ENCODE measurements around the gene RAPGEF2.

DNA sequence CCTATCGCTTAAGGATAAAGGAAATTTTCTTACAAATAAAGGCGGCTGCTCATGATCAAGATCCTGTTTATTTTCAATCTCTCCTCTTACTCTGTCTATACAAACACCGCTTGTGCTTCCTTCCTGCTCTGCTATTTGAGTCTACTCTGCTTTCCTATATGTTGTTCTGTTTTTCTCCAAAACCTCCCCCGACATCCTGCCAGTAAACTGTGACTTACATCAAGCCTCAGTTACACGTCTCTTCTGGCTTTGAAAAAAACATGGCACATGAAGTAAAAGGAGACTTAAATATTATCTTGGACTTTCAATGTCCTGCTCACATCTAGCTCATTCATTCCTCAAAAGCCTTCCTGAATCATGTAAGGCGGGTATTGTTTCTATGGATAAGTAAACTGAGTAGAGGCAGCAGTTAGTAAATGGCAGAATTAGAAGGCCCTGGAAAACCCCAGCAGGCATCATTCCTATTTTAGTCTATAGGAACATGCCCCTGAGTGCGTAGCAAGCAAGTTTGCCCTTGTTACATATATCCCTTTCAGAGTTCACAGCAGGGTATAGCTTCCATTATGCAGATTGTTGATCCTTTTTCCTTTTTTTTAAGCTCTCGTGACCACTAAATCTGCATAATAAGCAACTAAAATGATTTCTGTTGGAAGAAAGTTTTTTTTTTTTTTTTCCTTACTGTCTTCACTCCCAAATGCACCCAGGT is 280.1 kb downstream of the RAPGEF2 start:
- TF ChIP-seq, protein P1, sequence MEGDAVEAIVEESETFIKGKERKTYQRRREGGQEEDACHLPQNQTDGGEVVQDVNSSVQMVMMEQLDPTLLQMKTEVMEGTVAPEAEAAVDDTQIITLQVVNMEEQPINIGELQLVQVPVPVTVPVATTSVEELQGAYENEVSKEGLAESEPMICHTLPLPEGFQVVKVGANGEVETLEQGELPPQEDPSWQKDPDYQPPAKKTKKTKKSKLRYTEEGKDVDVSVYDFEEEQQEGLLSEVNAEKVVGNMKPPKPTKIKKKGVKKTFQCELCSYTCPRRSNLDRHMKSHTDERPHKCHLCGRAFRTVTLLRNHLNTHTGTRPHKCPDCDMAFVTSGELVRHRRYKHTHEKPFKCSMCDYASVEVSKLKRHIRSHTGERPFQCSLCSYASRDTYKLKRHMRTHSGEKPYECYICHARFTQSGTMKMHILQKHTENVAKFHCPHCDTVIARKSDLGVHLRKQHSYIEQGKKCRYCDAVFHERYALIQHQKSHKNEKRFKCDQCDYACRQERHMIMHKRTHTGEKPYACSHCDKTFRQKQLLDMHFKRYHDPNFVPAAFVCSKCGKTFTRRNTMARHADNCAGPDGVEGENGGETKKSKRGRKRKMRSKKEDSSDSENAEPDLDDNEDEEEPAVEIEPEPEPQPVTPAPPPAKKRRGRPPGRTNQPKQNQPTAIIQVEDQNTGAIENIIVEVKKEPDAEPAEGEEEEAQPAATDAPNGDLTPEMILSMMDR (IDR thresholded peaks at IDR 0.05; ENCODE audit: low read depth, low read length, poor library complexity, severe bottlenecking) = no peak
- no peak for TF ChIP-seq EZH2phosphoT487 (IDR thresholded peaks at IDR 0.05; ENCODE audit: borderline replicate concordance, low read length)
